KG1 (cell line): Measurements from ENCODE around the gene CRMP1.
"Not testable (repeated sequence)": the region's sequence is repeated elsewhere in the genome, so short reads cannot be mapped to it uniquely, and the experiment has no call there.

Source experiments
- DNase-seq: peaks from one replicate; lab custom pipeline; 2025; lab: John Stamatoyannopoulos, UW

Gene CRMP1

DNA sequence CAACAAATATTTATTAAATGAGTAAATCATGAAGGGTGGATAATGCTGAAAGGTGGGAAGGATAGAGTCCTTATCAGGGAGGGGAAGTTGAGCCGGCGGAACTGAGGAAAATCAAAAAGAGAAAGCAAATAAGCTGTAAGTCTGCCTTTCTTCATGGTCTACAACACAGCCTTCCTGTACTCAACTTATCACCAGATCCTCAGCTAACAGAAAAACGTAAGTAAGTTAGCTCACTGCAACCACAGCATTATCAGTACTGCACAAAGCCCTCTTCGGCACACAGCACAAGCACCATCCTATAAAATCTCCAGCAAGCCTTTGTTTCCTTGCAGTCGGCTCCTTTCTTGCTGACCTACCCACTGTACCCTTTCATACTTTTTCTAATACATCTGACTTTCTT is 70.3 kb downstream of the CRMP1 start:
- DNase-seq: no peak

DNA sequence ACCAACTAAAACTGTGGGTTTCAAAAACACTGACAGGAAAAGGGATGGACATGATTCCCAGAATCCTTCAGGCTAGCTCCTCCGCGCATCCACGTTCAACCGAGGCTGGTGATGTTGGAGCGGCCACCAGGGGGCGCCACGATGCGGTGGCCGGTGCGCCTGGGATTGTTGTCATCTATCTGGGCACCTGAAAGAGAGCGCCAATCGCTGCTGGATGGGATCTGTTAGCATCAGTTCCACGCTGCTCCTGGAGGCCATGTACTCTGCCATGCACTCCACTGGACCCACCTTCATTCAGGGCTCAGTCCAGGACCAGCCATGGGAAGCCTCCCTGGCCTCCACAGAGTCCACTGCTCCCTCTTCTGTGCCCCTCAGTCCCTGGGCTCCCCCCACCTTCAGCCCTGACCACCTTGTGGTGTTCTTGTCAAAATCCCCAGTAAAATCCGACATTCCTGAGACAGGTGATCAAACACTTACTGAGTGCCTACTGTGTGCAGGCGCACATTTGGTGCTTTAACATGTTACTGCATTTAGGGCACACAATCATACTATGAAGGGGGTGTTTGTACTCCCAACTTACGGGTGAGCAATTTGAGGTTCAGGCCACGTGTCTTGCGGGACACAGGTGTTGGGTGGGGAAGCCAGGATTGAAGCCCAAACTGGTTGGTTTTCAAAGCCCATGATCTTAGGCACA is 71.1 kb downstream of the CRMP1 start:
- no peak for DNase-seq

DNA sequence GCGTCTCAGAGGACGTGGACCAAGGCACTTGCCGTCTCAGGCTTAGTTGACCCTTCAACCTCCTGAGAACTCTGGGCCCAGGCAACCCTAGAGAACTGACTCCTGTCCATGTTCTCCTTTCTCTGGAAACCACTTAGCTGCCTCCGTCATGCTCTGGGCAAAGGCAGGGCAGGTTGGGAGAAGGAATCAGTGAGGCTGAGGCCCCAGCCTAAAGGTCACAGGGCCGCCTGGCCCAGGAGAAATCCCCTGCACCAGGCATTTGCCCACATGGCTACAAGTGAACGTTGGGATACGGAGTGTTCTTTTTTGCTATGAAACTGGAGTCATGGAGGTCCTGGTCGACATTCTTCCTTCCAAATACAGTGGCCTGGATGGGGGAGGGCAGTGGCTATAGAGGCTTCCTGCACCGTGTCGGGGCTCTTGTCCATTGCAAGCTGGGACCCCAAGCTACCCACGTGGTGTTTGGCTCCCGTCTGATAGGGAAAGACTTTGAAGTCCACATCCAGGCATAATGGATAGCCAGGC is 76.0 kb downstream of the CRMP1 start:
- no peak for DNase-seq

DNA sequence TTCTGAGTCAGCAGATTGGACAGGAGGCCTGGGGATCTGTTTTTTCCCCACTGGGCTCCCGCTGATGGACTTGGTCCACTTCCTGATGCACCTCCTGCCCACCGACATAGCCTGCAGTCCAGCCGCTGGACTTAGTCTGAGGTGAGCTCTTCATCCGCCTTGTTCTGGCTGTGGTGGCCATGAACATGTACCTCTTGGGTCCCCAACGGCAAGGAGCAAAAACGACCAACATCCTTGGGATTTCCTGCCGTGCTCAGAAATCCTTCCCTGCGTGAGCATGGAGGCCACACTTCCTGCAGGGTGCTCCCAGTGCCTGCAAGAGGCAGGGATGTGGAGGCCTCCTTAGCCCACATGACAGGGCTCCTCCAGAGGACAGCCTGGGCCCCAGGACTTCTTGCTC is 76.8 kb downstream of the CRMP1 start:
- no peak for DNase-seq

DNA sequence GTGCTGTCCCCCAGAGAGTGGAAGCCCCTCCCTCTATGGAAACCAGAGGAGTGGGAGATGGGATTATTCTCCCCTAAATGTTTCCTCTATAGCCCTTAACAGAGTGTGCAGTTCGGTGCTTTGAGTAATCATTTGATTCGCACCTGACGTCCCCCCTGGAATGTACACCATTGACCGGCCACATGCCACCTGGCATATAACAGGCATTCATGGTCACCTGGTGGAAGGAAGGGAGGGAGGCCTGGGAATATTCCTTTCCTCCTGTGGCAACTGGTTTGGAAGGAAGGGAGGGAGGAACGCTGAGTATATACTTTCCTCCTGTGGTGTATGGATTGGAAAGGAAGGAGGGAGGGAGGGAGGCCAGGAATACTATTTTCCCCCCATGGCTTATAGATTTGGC is 77.2 kb downstream of the CRMP1 start:
- DNase-seq: no peak

DNA sequence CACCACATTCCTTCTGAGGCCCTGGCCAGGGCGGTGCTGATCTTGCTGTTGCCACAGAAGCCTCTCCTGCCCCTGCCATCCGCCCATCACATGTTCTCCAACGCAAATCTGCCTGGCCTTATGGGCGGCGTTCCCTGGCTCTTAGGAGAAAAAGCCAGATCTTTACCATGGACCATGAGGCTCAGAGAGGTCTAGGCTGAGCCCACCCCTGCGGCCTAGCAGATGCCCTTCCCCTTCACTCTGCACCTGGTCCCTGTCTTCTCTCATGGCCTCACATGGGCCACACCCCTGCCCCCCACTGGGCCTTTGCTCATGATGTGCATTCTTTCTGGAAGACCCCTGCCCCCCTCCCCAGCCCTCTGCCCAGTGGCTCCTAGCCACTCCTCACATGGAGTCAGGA is 78.5 kb downstream of the CRMP1 start:
- DNase-seq: no peak

DNA sequence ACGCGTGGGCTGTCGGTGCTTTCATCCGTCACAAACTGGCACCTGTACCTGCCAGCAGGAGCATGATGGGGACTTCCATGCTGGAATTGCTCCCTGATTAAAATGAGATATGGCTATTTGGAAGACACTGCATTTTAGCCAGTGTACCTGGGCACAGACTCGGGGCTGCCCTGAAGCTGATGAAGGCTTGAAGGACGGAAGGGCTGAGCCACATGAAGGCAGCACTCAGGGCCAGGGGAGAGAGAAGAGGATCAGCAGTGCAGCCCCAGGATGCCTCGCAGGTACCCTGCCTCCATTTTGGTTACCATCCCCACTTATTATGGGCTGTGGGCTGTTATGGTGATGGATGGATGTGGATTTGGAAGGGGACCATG is 79.0 kb downstream of the CRMP1 start:
- DNase-seq: no peak

DNA sequence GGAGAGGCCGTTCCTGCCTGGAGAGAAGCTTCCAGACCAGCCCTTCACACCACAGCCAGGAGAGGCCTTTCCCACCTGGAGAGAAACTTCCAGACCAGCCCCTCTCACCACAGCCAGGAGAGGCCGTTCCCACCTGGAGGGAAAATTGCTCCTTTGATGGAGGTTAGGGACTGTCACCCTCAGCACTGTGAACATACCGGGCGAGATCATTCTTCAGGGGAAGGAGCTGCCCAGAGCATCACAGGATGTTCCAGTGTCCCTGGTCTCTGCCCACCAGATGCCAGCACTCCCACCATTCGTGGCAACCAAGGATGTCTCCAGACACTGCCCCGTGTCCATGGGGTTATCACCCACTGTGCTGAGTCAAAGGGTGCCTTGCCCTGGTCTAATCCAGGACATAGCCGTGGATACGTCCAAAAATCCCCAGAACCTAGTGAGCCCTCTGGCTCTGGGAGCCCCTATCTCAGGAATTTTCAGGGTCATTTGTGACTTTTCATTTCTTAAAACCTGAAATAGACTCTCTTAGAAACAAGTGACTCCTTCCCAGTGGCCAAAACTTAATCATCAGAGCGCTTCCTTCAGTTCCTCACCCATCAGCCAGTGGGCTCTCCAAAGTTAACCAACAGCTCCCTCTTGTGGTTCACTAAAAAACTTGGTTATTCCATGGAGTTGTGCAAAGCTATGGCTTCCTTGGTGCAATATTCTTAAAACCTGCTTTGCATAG is 80.2 kb downstream of the CRMP1 start:
- DNase-seq: peak; percentile 31

DNA sequence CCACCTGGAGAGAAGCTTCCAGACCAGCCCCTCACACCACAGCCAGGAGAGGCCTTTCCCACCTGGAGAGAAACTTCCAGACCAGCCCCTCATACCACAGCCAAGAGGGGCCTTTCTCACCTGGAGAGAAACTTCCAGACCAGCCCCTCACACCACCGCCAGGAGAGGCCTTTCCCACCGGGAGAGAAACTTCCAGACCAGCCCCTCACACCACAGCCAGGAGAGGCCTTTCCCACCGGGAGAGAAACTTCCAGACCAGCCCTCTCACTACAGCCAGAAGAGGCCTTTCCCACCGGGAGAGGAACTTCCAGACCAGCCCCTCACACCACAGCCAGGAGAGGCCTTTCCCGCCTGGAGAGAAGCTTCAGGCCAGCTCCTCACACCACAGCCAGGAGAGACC is 80.8 kb downstream of the CRMP1 start:
- not testable (repeated sequence) for DNase-seq

DNA sequence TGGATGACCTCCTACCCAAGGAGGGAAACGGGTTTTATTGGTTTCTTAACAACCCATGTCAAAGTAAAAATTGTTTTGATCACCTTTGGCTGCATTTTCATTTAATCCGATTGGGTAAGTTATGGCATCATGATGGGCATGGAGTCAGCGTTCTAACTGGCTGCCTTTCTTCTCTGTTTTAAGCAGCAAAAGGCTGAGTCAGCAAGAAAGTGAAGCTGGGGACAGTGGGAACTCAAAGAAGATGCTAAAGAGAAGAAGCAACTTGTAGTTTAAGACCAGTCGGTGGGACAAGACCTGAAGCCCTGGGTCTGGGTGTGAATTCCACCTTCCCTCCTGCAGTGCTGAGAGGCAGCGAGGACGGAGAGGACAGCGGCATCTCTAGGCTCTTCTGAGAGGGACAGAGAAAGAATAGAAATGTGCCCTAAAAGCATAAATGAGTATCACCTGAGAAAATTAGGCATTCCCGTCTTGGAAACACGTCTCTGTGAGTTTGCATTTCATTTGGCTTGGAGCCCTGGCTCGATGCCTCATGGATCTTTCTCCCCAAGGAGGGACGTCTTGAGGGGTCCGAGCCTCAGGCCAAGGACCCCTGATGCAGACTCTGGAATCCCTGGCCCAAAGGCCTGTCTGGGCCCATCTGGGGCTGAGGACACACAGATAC is 82.0 kb downstream of the CRMP1 start:
- no peak for DNase-seq

DNA sequence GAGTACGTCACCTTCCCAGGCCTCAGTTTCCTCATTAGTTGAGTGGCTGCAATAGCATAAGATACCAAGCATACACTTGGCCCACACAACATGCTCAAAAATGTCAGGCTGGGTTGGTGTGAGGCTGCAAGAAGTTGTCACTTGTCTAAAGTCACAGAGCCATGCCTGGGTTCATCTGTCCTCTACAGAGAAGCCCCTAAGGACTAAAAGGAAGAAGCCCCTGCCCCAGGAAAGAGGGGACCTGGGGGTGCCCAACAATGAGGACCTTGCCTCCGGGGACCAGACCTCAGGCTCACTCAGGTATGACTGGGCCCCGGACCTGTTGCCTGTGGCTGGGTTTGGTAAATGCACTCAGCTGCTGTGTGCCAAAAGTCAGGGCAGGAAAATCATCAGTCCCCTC is 82.7 kb downstream of the CRMP1 start:
- DNase-seq: no peak

DNA sequence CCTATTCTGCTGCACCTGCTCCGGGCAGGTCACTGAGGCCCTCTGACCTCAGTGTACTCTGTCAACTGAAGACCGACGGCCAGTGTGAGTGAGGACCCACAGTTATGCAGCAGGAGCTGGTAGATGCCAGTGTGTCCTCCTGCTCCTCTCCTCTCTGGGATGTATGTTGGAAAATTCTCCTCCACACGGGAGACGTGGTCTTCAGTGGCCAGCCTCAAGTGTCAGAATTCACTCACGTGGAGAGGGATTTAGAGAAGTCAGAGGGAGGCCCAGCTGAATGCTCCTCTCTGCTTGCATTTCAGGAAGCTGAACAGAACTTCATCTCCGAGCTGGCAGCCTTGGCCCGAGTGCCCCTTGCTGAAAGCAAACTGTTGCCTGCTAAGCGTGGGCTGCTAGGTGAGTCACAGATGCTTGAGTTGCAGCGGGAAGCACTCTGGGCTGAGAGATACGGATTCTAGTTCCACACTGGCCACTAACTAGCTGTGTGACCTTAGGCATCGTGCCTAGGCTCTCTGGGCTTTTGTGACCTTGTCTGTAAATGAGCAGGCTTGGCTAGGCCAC is 83.6 kb downstream of the CRMP1 start:
- DNase-seq: no peak

DNA sequence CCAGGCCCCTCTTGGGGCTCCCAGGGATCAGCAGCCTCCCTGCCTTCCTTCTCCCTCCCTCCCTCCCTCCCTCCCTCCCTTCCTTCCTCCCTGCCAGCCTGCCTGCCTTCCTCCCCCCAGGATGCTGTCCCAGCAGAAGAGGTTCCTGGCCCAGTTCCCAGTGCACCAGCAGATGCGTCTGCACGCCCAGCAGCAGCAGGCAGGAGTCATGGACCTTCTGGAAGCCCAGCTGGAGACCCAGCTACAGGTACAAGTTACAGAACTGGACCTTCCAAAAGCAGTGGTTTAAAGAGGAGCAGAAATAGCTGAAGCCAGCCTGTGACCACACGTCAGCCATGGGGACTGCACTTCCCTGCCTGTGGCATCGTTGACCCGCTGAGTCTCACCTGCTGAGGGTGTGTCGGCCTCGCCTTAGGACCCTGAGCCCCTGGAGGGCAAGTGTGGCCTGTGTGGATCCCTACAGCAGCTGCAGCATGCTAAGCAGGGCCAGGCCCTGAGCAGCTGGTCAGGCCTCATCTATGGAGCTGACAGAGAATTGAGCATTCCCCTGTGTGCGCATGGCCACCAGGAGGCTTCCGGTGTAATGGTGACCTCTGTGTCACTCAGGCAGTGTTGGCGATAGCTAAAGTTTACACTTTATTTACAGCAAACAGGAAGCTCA is 84.7 kb downstream of the CRMP1 start:
- DNase-seq: no peak

DNA sequence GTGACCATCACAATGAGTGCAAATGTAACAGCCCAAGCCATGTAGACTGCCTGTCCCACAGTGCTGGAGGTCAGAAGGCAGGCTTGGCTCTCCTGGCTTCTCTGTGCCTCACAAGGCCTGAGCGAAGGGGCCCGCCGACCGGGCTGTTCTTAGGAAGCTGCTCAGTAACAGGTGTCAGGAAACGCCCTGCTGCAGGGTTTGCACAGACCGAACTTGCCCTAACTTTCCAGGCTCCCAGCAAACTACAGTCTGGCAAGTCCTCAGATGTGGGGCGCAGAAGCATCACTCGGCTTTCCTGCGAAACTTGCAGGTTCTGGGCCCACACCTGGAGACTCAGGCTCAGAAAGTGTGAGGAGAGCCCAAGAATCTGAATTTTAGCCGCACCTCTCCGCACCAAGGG is 87.6 kb downstream of the CRMP1 start:
- DNase-seq: no peak

DNA sequence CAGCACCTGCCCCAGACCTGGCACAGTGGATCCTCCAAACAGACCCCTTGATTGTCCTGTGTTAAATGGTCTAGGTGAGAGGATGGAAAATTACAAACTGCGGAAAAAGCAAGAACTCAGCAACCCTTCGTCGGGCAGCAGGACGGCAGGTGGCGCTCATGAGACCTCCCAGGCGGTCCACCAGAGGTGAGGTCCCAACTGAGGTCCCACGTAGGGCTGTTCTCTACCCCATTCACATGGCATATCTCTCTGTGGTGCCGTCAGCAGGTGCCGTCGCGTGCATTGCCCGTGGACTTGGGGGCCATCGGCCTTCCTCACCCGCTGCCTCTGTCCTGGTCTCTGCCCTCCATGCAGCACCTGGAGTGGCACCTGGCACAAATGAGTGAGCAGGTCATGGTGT is 88.2 kb downstream of the CRMP1 start:
- no peak for DNase-seq

DNA sequence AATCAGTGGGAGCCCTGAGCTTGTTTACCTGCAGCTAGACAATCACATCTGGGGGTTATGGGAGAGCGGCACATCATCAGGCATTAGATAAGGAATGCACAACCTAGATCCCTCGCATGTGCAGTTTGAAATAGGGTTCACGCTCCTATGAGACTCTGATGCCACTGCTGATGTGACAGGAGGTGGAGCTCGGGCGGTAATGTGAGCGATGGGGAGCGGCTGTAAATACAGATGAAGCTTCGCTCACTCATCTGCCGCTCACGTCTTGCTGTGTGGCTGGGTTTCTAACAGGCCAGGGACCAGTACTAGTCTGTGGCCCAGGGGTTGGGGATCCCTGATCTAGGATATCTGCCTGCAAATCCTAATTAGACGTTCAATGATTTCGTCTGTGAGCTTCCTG is 90.3 kb downstream of the CRMP1 start:
- DNase-seq: no peak

DNA sequence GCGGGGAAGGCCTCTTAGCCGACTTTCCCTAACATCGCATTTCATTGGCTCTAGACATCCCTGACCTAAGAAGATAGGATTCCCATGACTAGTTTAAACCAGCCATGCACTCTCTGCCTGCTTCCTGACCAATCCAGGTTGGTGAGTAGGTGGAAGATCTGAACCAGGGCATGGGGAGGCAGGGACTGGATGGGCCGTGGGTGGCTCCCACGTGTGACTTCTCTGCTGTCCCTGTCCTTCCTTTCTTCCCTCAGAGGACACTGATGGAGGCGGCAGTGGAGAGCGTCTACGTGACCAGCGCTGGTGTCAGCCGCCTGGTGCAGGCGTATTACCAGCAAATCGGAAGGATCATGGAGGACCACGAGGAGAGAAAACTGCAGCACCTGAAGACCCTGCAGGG is 91.2 kb downstream of the CRMP1 start:
- no peak for DNase-seq

DNA sequence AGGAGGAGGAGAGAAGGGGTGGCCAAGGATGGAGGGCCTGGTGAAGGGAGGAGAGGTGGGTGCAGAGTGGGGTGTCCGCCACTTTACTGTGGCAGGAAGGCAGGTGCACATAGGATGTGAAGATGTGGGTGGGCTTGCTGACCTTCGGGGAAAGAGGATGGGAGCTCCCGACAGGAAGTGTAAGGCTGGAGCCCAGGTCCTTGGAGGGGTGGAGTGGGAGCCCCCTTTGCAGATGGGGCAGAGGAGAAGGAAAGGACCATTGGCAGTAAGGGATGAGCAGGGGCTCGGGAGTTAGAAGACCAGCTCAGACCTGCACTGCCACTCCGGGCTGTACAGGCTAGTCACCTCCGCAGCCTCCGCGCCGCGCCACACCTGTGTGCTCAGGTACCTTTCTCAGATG is 92.4 kb downstream of the CRMP1 start:
- DNase-seq: no peak

DNA sequence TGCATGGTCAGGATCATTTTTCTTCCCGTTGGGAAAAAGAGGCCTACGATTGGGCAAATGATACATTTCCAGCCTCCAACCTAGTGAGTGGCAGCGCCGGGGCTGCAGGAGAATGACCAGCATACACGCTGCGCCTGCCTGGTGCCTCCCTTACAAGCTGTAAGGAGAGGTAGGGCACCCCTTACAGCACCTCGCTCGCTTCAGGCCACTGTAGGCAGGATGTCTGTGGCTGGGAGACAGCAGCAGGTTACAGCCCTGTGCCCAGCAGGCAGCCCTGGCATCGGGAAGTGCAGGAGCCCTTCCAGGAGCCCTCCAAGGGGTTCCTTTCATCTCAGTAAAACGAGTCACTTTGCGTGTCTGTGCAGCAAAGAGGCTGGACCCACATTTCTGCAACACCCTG is 93.5 kb downstream of the CRMP1 start:
- DNase-seq: no peak

DNA sequence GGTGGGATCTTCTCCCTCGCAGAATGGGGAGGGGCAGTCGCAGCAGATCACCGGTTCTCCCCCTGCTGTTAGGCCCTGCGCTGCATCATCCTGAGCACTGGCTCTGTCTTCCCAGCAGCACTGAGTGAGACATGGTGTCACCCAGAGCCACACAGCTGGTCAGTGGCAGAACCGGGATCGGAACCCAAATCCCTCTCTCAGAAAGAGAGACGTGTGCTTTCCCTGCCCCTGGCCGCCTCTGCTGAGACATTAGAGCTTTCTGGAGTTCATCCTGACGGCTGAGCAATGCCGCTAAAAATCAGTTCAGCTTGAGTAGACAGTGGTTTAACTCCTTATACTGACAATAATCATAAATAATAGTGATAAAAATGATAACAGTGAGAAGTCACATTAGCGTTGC is 93.9 kb downstream of the CRMP1 start:
- DNase-seq: no peak

DNA sequence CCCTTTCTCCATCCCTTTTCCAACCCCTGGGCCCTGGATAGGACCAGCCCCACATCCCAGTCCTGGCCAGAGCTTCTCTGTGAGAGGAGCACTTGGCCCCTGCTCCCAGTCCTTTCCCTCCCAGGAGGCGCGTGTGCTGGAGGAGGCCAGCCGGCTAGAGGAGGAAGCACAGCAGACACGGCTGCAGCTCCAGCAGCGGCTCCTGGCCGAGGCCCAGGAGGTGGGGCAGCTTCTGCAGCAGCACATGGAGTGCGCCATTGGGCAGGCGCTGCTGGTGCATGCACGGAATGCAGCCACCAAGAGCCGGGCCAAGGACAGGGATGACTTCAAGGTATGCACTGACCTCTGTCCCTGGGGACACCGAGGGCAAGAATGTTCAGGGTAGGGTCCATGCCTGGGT is 94.4 kb downstream of the CRMP1 start:
- no peak for DNase-seq

DNA sequence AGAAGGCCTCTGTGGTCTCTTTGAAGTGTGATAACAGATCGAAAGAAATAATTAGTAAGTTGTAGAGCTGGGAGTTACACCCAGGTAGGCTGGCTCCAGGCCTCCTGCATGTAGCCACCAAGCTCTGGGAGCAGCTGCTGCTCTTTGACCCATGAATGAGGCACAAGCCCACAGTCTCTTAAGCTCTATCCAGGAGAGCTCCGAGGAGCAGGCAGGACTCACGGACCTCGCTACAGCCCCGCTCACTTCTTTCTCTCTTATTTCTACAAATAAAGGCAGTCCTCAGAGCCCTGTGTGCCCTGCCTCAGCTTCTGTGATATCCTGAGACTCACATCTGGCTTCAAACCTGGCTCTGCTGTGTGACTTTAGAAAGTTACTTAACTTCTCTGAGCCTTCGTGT is 95.0 kb downstream of the CRMP1 start:
- DNase-seq: no peak
